ENCODE data around the gene IFT88. TPM values are rescaled to one million over a fixed set of nuclear protein-coding genes. Genes with fewer than 3 reads are reported as not detected.

The IFT88 gene
- total RNA-seq, 1 experiment from 2014 or later = 5.2 TPM

GRCh38 chr13:20616059-20616797, 49.3 kb downstream of the IFT88 start:
- Histone ChIP-seq H2AK5ac (ENCODE audit: insufficient read length, low read length) (no peak overlapping the region), H2BK120ac (ENCODE audit: low read depth, low read length, poor library complexity, severe bottlenecking) (no peak overlapping the region), H3K23ac (ENCODE audit: insufficient read length, low read depth, low read length) (no peak overlapping the region), H3T11ph (ENCODE audit: low read length) (no peak overlapping the region), H2BK20ac (ENCODE audit: low read depth, low read length, poor library complexity, severe bottlenecking) (no peak overlapping the region), H3K9ac (ENCODE audit: extremely low read depth, insufficient read length, low read length) (no peak overlapping the region), H2BK15ac (ENCODE audit: low read depth, low read length) (no peak overlapping the region), H3K14ac (ENCODE audit: insufficient read depth, low read length) (no peak overlapping the region), H4K5ac (ENCODE audit: insufficient read length, low read depth, low read length) (no peak overlapping the region), H3K27ac (ENCODE audit: insufficient read length, low read depth, low read length) (no peak overlapping the region), H3K4me2 (ENCODE audit: insufficient read depth, insufficient read length, low read length) (no peak overlapping the region), H4K20me1 (ENCODE audit: control insufficient read depth, insufficient read depth, insufficient read length) (no peaks in the 10 kb centered on the region), H3K18ac (ENCODE audit: insufficient read length, low read depth, low read length) (no peak overlapping the region), H2AFZ (ENCODE audit: low read length) (no peak overlapping the region), H2BK12ac (ENCODE audit: insufficient read length, low read depth, low read length) (no peak overlapping the region), H3K9me3 (ENCODE audit: control insufficient read depth, low read depth, low read length) (no peaks in the 10 kb centered on the region), H3K79me2 (ENCODE audit: insufficient read depth, low read length) (no peaks in the 10 kb centered on the region), H3K4me1 (ENCODE audit: insufficient read depth, low read length) (no peaks in the 10 kb centered on the region), H4K91ac (ENCODE audit: insufficient read length, low read depth, low read length) (no peak overlapping the region), H3K27me3 (ENCODE audit: insufficient read depth, low read length) (no peaks in the 10 kb centered on the region), H3K23me2 (ENCODE audit: insufficient read length, low read depth, low read length, poor library complexity, severe bottlenecking) (no peaks in the 10 kb centered on the region), H3K79me1 (ENCODE audit: insufficient read depth, low read depth, low read length, poor library complexity, severe bottlenecking) (no peaks in the 10 kb centered on the region), H3K4ac (ENCODE audit: low read depth, low read length) (no peak overlapping the region), H3K56ac (ENCODE audit: insufficient read length, low read depth, low read length) (no peak overlapping the region), H4K8ac (replicated peaks; ENCODE audit: insufficient read length, low read depth, low read length) (no peak overlapping the region), H2BK5ac (ENCODE audit: insufficient read length, low read length) (no peak overlapping the region)
- H3K4me1 Mint-ChIP-seq = no peaks in the 10 kb centered on the region
- WGBS (ENCODE audit: extremely low coverage, insufficient read length, low lambda C conversion rate) = no CpG with 5 or more reads among the region's 3 CpGs
- no peaks in the 10 kb centered on the region for H3K9me3 Mint-ChIP-seq
- H3K27me3 Mint-ChIP-seq (ENCODE audit: low read depth) = no peaks in the 10 kb centered on the region
- H3K36me3 Mint-ChIP-seq (ENCODE audit: insufficient read depth in 1 of 3, low read depth in 3 of 3) = no peaks in the 10 kb centered on the region
- no peak overlapping the region for H3K27ac Mint-ChIP-seq
- no peak overlapping the region for H3K4me3 Mint-ChIP-seq
- no peak for DNase-seq
- TF ChIP-seq CTCF (conservative IDR thresholded peaks at IDR 0.05) = no peak

All from H9 (cell line).